HEK293 (cell line): Measurements from ENCODE around the gene PRKAG3.

Source experiments
- CTCF ChIA-PET: fragments of 350-600 bp; formaldehyde crosslinking; extraction: SDS; loops from one replicate; lab custom pipeline; 2021; ENCODE audit warnings: antibody characterized with exemption; lab: Yijun Ruan, JAX
- POLR2A ChIA-PET: fragments of 300-600 bp; formaldehyde crosslinking; extraction: SDS; loops from one replicate; lab custom pipeline; 2020; ENCODE audit warnings: antibody characterized with exemption, inconsistent platforms; lab: Yijun Ruan, JAX
- H3K27ac ChIP-seq: fragments of 200-500 bp; sonication (Bioruptor generic); 2 replicates; pipeline ENCODE4 v1.5.1; 2014; ENCODE audit warnings: low read depth, low read length, control low read depth, inconsistent platforms; ENCODE audit errors: extremely low read depth
- H3K36me3 ChIP-seq, 2 experiments: fragments of 200-500 bp in 1 of 2; sonication (Bioruptor generic) in 1 of 2; 1 replicate in 1 of 2; 2 replicates in 1 of 2; pipeline ENCODE4 v1.5.1; 2014 to 2017; ENCODE audit warnings: inconsistent platforms in 2 of 2, low read length in 2 of 2; ENCODE audit not compliant: control insufficient read depth in 2 of 2, insufficient read depth in 1 of 2
- H3K4me1 ChIP-seq: fragments of 200-500 bp; sonication (Bioruptor generic); 2 replicates; pipeline ENCODE4 v1.5.1; 2014; ENCODE audit warnings: mild to moderate bottlenecking, low read length, inconsistent platforms; ENCODE audit not compliant: control insufficient read depth, insufficient read depth
- H3K4me3 ChIP-seq: 2 replicates; pipeline ENCODE4 v1.5.1; 2011; ENCODE audit warnings: low read depth, mild to moderate bottlenecking, control low read depth, low read length, moderate library complexity
- H3K9me3 ChIP-seq: fragments of 200-500 bp; sonication (Bioruptor generic); 2 replicates; pipeline ENCODE4 v1.5.1; 2014; ENCODE audit warnings: low read depth, low read length, inconsistent platforms; ENCODE audit not compliant: control insufficient read depth, insufficient read depth
- FEZF1 ChIP-seq: fragments of 450-650 bp; formaldehyde crosslinking; IDR thresholded peaks from 2 replicates; pipeline ENCODE4 v1.5.1; 2016; ENCODE audit warnings: missing biosample characterization, missing genetic modification characterization
- OSR2 ChIP-seq: fragments of 450-650 bp; formaldehyde crosslinking; IDR thresholded peaks from 2 replicates; pipeline ENCODE4 v1.5.1; 2016; ENCODE audit warnings: missing biosample characterization, missing genetic modification characterization
- OVOL3 ChIP-seq: fragments of 450-650 bp; formaldehyde crosslinking; IDR thresholded peaks from 2 replicates; pipeline ENCODE4 v1.5.1; 2016; ENCODE audit warnings: missing biosample characterization, missing genetic modification characterization
- PRDM1 ChIP-seq: fragments of 450-650 bp; formaldehyde crosslinking; IDR thresholded peaks from 2 replicates; pipeline ENCODE4; 2016; ENCODE audit warnings: missing biosample characterization, missing genetic modification characterization
- PRDM10 ChIP-seq: fragments of 450-650 bp; formaldehyde crosslinking; IDR thresholded peaks from 2 replicates; pipeline ENCODE4 v1.5.1; 2016; ENCODE audit warnings: missing biosample characterization, missing genetic modification characterization
- PRDM4 ChIP-seq: fragments of 450-650 bp; formaldehyde crosslinking; IDR thresholded peaks from 2 replicates; pipeline ENCODE4 v1.5.1; 2017; ENCODE audit warnings: missing biosample characterization, missing genetic modification characterization
- ZBTB10 ChIP-seq: fragments of 450-650 bp; formaldehyde crosslinking; IDR thresholded peaks from 2 replicates; pipeline ENCODE4 v1.5.1; 2016; ENCODE audit warnings: missing biosample characterization, missing genetic modification characterization
- ZIC2 ChIP-seq: fragments of 450-650 bp; formaldehyde crosslinking; IDR thresholded peaks from 2 replicates; pipeline ENCODE4 v1.5.1; 2016; ENCODE audit warnings: missing biosample characterization, missing genetic modification characterization
- ZNF214 ChIP-seq: fragments of 450-650 bp; formaldehyde crosslinking; IDR thresholded peaks from 2 replicates; pipeline ENCODE4 v1.5.1; 2017; ENCODE audit warnings: missing biosample characterization, mild to moderate bottlenecking, missing genetic modification characterization, borderline replicate concordance
- ZNF311 ChIP-seq: fragments of 450-650 bp; formaldehyde crosslinking; IDR thresholded peaks from 2 replicates; pipeline ENCODE4 v1.5.1; 2017; ENCODE audit warnings: missing biosample characterization, missing genetic modification characterization, borderline replicate concordance
- ZNF362 ChIP-seq: fragments of 450-650 bp; formaldehyde crosslinking; IDR thresholded peaks from 2 replicates; pipeline ENCODE4 v1.5.1; 2016; ENCODE audit warnings: missing biosample characterization, missing genetic modification characterization
- ZNF513 ChIP-seq: fragments of 450-650 bp; IDR thresholded peaks from 2 replicates; pipeline ENCODE4 v1.5.1; 2018; ENCODE audit warnings: missing biosample characterization, missing genetic modification characterization
- ZNF747 ChIP-seq: fragments of 450-650 bp; formaldehyde crosslinking; IDR thresholded peaks from 2 replicates; pipeline ENCODE4 v1.5.1; 2016; ENCODE audit warnings: missing biosample characterization, missing genetic modification characterization
- ZNF791 ChIP-seq: fragments of 450-650 bp; formaldehyde crosslinking; IDR thresholded peaks from 2 replicates; pipeline ENCODE4 v1.5.1; 2016; ENCODE audit warnings: missing biosample characterization, missing genetic modification characterization
- ZNF830 ChIP-seq: fragments of 450-650 bp; IDR thresholded peaks from 2 replicates; pipeline ENCODE4 v1.5.0; 2018; ENCODE audit warnings: missing biosample characterization, missing genetic modification characterization, low read depth, mild to moderate bottlenecking, moderate library complexity
- ZXDB ChIP-seq: fragments of 450-650 bp; formaldehyde crosslinking; IDR thresholded peaks from 2 replicates; pipeline ENCODE4 v1.5.1; 2016; ENCODE audit warnings: missing biosample characterization, missing genetic modification characterization

Gene PRKAG3

GRCh38 chr2:218798767-218799504 lies 32.7 kb downstream of the PRKAG3 start (continued):
- TF ChIP-seq ZNF311 (tag by site-specific recombination), result no peak
- no peak for TF ChIP-seq ZNF791
- no peak for TF ChIP-seq ZNF513 (tag by site-specific recombination)
- TF ChIP-seq ZBTB10 (tag by site-specific recombination), result no peak
- TF ChIP-seq OSR2 (tag by site-specific recombination), result peak; percentile 31; the same call in 1 of the 2 replicates
- TF ChIP-seq PRDM4 (tag by site-specific recombination), result no peak
- no peak for TF ChIP-seq PRDM1 (tag by site-specific recombination)
- peak; percentile 50 for TF ChIP-seq FEZF1 (tag by site-specific recombination)
- TF ChIP-seq ZIC2, result peak; percentile 66
- peak; percentile 77 for TF ChIP-seq ZXDB (tag by site-specific recombination)
- peak; percentile 63; the same call in 1 of the 2 replicates for TF ChIP-seq PRDM10 (tag by site-specific recombination)
- no peak for TF ChIP-seq ZNF214 (tag by site-specific recombination)
- TF ChIP-seq ZNF362 (tag by site-specific recombination), result no peak
- no peak for TF ChIP-seq ZNF747 (tag by site-specific recombination)

- POLR2A ChIA-PET, result no interaction called here
- TF ChIP-seq ZNF830 (tag by site-specific recombination), result no peak
- no peak for TF ChIP-seq OVOL3
- TF ChIP-seq, all 188 proteins: peak for 0
- CTCF ChIA-PET, result interaction anchor here (0.7 kb wide), 1 partner anchor 150 kb away, joined by 3 read pairs; no protein-coding TSS in a partner anchor
- no peak overlapping the region for H3K27ac ChIP-seq
- H3K4me3 ChIP-seq, result no peak overlapping the region
- no peaks in the 10 kb centered on the region for H3K36me3 ChIP-seq
- no peaks in the 10 kb centered on the region for H3K9me3 ChIP-seq
- H3K4me1 ChIP-seq, result peaks cover 14% of the 10 kb centered on the region
Measured at GRCh38 chr2:218796691-218797090, 34.9 kb downstream of the PRKAG3 start.
